NOMO-1 (cell line): Measurements from ENCODE around the gene GHSR.

Experiments
- DNase-seq, 2 experiments: peaks; one replicate each; lab custom pipeline; 2025; ENCODE audit not compliant: unreplicated experiment in 2 of 2; lab: John Stamatoyannopoulos, UW

The GHSR gene, protein sequence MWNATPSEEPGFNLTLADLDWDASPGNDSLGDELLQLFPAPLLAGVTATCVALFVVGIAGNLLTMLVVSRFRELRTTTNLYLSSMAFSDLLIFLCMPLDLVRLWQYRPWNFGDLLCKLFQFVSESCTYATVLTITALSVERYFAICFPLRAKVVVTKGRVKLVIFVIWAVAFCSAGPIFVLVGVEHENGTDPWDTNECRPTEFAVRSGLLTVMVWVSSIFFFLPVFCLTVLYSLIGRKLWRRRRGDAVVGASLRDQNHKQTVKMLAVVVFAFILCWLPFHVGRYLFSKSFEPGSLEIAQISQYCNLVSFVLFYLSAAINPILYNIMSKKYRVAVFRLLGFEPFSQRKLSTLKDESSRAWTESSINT

DNA sequence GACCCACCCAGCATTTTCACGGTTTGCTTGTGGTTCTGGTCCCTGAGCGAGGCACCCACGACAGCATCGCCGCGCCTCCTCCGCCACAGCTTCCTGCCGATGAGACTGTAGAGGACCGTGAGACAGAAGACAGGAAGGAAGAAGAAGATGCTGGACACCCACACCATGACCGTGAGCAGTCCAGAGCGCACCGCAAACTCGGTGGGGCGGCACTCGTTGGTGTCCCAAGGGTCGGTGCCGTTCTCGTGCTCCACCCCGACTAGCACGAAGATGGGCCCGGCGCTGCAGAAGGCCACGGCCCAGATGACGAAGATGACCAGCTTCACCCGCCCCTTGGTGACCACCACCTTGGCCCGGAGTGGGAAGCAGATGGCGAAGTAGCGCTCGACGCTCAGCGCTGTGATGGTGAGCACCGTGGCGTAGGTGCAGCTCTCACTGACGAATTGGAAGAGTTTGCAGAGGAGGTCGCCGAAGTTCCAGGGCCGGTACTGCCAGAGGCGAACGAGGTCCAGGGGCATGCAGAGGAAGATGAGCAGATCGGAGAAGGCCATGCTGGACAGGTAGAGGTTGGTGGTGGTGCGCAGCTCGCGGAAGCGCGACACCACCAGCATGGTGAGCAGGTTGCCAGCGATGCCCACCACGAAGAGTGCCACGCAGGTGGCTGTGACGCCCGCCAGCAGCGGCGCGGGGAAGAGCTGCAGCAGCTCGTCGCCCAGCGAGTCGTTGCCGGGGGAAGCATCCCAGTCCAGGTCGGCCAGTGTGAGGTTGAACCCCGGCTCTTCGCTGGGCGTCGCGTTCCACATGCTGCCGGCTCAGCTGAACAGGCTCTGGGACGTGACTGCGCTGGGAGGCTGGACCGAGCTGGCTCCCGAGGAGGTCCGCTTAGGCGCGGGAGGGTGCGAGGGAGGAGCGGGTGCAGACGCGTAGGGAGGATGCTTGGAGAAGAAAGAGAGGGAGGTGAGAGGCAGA lies at the start of gene GHSR:
Gene GHSR, minus strand, starts transcription at position 846 of the 969 bp plus-strand sequence. Its CDS starts 43 bp downstream, at position 803.
- no peak for DNase-seq

DNA sequence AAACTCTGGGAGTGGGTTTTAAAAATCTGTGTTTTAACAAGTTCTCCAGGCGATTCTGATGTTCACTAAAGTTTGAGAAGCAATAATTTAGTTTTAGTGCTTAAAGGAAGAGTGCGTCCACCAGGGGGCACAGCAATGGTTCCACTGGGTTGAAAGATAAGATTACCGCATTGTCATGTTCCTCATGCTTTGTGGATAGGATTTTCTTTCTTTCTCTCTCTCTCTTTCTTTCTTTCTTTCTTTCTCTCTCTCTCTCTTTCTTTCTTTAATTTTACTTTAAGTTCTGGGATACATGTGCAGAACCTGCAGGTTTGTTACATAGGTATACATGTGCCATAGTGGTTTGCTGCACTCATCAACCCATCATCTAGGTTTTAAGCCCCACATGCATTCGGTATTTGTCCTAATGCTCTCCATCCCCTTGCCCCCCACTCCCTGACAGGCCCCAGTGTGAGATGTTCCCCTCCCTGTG lies 42.0 kb upstream of the GHSR start:
- DNase-seq = peak; percentile 34 to 89

- no peak for DNase-seq
These were observed 29.9 kb upstream of the GHSR start for GRCh38 chr3:172478116-172478515.

GRCh38 chr3:172476347-172476746 lies 28.1 kb upstream of the GHSR start:
- peak; percentile 55 to 70 for DNase-seq

DNA sequence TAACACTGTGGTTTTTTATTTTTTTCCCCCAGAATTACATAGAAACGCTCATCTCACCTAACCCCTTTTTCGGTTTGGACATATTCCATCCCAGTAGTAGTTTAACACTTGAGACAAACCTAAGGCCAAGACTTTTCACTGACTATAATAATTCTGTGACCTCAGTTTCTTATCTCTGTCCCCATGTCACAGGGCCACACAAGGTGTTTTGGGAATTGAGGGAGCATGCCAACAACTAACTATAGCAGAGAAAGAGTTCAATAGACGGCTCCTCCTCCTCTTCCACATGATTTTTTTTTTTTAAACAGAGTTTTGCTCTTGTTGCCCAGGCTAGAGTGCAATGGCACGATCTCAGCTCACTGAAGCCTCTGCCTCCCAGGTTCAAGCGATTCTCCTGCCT lies 27.4 kb upstream of the GHSR start:
- no peak for DNase-seq

- DNase-seq = no peak
These were observed 23.6 kb upstream of the GHSR start for GRCh38 chr3:172471903-172472302.

- no peak for DNase-seq
These were observed 22.3 kb upstream of the GHSR start for GRCh38 chr3:172470588-172470987.

- no peak for DNase-seq
These were observed 19.0 kb upstream of the GHSR start for GRCh38 chr3:172467170-172467824.

- DNase-seq = no peak
These were observed 18.4 kb upstream of the GHSR start for GRCh38 chr3:172466553-172467130.

DNA sequence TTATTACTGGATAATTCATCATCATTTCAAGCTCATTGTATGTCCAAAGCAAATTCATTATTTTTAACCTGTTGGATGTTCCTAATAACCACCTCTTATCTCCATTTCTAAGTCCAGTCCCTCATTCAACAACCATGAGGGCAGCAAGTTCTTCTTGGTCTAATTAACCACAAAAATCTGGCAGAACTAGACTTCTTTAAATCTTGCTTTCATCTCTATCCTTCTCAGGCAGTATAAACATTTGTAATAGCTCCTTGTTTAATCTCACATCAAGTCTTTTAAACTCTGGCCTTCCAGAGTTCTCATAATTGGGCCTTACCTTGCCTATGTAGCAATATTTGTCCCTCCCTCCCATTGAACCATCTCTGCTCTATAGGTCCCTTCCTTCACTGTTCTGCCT lies 17.0 kb upstream of the GHSR start:
- no peak for DNase-seq

DNA sequence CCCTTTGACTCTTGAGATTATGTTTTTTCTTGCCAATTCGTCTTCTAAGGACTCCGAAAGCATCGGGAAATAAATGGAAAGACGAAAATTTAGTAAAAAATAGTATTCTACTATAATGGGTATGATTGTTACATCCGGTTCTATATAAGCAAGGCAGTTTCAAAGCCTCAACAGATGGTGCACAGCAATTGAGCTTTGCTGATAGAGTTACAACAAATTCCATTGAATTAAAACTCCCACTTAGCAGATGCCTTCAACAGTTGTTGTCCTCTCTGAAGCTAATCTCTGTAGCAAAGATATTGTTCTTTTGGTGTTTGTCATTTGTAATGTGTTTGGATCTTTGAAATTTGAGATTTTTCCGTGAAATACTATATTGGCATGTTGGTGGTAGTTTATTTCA lies 16.1 kb upstream of the GHSR start:
- DNase-seq = no peak

GRCh38 chr3:172461530-172462138 lies 13.4 kb upstream of the GHSR start:
- peak; percentile 10 to 75 for DNase-seq

- no peak for DNase-seq
These were observed 8.1 kb upstream of the GHSR start for GRCh38 chr3:172456404-172456803.

GRCh38 chr3:172454180-172454579 lies 5.9 kb upstream of the GHSR start:
- DNase-seq = no peak

DNA sequence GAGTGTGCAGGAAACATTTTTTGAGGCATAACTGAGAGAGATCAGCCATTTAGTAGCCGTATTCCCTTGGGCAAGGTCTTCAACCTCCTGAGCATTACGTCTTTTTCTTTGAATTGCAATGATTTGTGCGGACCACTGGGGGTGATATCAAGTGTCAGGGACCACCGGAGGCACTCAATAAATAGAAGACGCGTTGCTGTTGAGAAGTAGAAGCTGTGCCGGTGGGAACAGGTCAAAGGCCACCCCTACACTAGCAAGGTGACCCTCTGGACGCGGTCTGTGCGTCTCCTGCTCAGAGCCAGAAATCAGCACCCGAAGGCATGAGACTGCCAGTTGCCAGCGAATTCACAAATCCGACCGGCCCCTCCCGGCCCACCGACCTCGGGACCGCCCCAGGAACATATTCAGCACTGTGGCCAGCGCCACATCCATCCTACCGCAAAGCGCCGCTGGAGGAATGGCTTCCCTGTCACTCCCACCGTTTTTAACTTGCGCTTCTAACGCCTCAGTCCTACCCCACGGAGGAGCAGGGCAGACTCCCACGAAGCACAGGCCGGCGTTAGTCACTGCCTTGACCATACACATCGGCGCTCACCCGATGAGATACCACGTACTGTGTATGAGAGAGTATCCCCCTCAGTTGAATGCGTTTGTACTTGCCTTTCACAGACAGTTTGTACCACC lies 1.4 kb upstream of the GHSR start:
- DNase-seq = no peak

DNA sequence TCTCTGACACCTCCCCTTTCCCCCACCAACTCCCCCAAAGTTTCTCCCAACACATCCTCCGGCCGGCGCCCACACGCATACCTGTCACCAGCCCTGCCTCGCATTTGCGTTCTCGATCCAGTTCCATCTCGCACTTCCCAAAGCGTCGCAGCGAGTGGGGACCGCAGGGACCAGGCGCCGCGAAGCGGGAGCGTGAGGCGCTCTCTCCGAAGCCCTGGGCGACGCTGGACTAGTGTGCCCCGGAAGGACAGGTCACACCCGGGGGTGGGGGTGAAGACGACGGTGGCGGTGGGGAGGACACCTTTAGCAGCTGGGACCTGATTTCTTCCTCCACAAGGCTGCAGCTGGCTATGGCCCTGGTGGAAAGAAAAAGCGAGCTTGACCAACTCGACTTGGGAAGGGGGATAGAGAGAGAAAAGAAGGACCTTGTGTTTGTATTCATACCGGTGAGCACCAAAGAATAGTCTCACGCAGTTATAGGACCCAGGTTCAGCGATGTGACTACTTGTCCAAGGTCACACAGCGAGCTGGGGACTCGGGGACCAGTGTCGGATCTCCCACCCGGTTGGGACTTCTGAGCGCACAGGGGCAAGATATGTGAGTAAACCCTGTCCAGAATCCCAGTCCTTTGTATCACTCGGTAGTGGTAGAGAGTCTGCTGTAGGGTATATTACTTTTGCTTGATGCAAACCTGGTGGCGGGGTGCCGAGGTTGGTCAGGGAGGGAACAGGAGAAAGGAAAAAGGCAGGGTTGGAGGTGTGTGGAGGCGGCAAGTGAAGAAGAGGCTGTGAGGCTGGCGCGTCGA lies 607 bp upstream of the GHSR start:
- no peak for DNase-seq

DNA sequence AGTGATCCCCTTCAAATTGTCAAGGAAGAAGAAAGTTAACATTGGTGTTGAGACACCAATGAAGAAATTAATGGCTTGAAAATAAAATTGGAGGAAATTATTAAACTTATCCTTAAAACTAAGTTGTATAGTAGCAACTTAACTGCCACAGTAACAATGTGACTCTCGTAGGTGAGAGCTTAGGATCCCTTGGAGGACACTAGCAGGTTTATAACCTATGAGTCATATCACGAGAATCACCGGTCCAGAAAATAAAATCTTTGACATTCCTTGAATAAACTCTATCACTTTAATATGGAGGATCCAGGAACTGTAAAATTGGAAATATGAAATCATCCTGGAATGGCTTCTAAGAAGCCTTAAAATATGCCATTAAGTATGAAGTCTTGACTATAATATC lies 2.1 kb downstream of the GHSR start:
- DNase-seq = no peak

DNA sequence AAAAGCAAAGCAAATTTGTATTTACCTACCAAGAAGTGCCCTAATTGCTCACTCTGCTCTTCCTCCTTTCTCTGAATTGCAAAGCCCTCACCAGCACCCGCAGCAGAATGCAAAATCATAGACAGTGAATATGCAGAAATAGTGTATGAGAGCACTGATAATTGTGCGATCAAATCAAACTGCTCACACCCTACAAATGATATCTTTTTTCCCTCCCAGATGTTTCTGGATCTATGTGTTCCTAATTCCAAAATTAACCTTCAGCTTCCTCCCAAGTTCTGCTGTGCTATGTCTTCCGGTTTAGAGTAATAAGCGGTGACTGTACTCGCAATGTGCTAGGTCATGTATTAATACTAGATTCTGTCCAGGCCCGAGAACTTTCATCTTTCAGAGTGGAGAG lies 3.4 kb downstream of the GHSR start:
- DNase-seq = peak; percentile 34 to 40

- DNase-seq = peak in 1 of 2 experiments; percentile 25
These were observed 5.7 kb downstream of the GHSR start for GRCh38 chr3:172442606-172443005.
